ENCODE measurements around the gene KRTAP26-1. TPM values are rescaled to one million over a fixed set of nuclear protein-coding genes. Genes with fewer than 3 reads are reported as not detected.

The KRTAP26-1 gene
- polyA plus RNA-seq, 3 donors: not detected

DNA sequence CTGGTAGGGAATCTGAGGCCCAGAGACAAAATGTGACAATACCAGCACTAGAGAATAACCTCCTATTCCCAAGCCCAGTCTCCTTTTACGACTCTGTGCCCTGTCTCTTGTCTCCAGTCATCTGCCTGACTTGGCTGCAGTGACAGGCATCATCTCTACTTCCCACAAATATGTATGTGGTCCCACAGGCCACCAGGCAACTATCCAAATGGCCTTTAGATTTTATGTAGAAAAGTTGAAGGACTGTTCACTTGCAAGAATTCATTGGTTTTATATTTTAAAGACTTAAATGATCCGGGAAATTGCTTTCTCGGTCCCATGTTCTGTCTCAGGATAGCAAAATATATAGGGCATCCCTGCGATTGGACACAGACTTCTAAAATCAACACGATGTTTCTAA, 49.0 kb downstream of the KRTAP26-1 start:
- H3K9me3 Mint-ChIP-seq: peaks cover 0 to 4% (median 3%) of the 10 kb centered on the region in 7 donors
- Histone ChIP-seq H3K36me3 (replicated peaks in 1 of 2; ENCODE audit: control insufficient read depth in 1 of 2, insufficient read depth in 2 of 2, low read length in 2 of 2) (no peaks in the 10 kb centered on the region), H3K9me3 (replicated peaks in 1 of 2; ENCODE audit: control insufficient read depth in 1 of 2, insufficient read depth in 1 of 2, low read length in 2 of 2) (peaks cover 0 to 2% of the 10 kb centered on the region in 2 donors), H3K4me2 (replicated peaks; ENCODE audit: extremely low read depth, low read length, poor library complexity, severe bottlenecking) (no peak overlapping the region), H3K9ac (ENCODE audit: insufficient read depth, low read length, poor library complexity, severe bottlenecking) (no peak overlapping the region), H3K27ac (ENCODE audit: low read depth in 1 of 2, low read length in 2 of 2) (no peak overlapping the region), H3K79me2 (ENCODE audit: insufficient read depth, low read length) (no peaks in the 10 kb centered on the region), H3K4me3 (replicated peaks in 1 of 3; ENCODE audit: low read depth in 2 of 3, low read length in 3 of 3) (no peak overlapping the region), H3K4me1 (ENCODE audit: control insufficient read depth in 1 of 2, insufficient read depth in 2 of 2, low read length in 2 of 2) (no peaks in the 10 kb centered on the region), H3K27me3 (ENCODE audit: control insufficient read depth in 2 of 2, insufficient read depth in 2 of 2, low read length in 2 of 2) (no peaks in the 10 kb centered on the region), H2AFZ (ENCODE audit: insufficient read depth, low read depth, low read length, poor library complexity, severe bottlenecking) (no peak overlapping the region), H4K20me1 (ENCODE audit: insufficient read depth, low read length) (no peaks in the 10 kb centered on the region)
- 80% methylated on average over 1 of the region's 5 CpGs for WGBS (ENCODE audit: insufficient coverage)
- no peak overlapping the region for H3K4me3 Mint-ChIP-seq
- H3K4me1 Mint-ChIP-seq: no peaks in the 10 kb centered on the region
- no peaks in the 10 kb centered on the region for H3K36me3 Mint-ChIP-seq
- no peak overlapping the region for H3K27ac Mint-ChIP-seq
- intact Hi-C loops (cut with micrococcal nuclease): no loop called here
- H3K27me3 Mint-ChIP-seq (ENCODE audit: low read depth in 3 of 3): no peaks in the 10 kb centered on the region
- no peak for DNase-seq
- TF ChIP-seq, protein P1, sequence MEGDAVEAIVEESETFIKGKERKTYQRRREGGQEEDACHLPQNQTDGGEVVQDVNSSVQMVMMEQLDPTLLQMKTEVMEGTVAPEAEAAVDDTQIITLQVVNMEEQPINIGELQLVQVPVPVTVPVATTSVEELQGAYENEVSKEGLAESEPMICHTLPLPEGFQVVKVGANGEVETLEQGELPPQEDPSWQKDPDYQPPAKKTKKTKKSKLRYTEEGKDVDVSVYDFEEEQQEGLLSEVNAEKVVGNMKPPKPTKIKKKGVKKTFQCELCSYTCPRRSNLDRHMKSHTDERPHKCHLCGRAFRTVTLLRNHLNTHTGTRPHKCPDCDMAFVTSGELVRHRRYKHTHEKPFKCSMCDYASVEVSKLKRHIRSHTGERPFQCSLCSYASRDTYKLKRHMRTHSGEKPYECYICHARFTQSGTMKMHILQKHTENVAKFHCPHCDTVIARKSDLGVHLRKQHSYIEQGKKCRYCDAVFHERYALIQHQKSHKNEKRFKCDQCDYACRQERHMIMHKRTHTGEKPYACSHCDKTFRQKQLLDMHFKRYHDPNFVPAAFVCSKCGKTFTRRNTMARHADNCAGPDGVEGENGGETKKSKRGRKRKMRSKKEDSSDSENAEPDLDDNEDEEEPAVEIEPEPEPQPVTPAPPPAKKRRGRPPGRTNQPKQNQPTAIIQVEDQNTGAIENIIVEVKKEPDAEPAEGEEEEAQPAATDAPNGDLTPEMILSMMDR (IDR thresholded peaks at IDR 0.05): no peak

- DNase-seq: no peak
- intact Hi-C loops (cut with micrococcal nuclease): no loop called here
- H3K79me2 ChIP-seq (ENCODE audit: insufficient read depth, low read length): no peaks in the 10 kb centered on the region
- Mint-ChIP-seq H3K9me3 (peaks cover 0 to 8% (median 3%) of the 10 kb centered on the region in 7 donors), H3K27ac (no peak overlapping the region), H3K4me3 (no peak overlapping the region), H3K27me3 (ENCODE audit: low read depth in 3 of 3) (no peaks in the 10 kb centered on the region), H3K36me3 (no peaks in the 10 kb centered on the region), H3K4me1 (no peaks in the 10 kb centered on the region)
- no peak overlapping the region for H3K9ac ChIP-seq (ENCODE audit: insufficient read depth, low read length, poor library complexity, severe bottlenecking)
- no peaks in the 10 kb centered on the region for H3K36me3 ChIP-seq (replicated peaks in 1 of 2; ENCODE audit: control insufficient read depth in 1 of 2, insufficient read depth in 2 of 2, low read length in 2 of 2)
- 20% methylated on average over 1 of the region's 3 CpGs for WGBS (ENCODE audit: insufficient coverage)
- no peaks in the 10 kb centered on the region for H3K4me1 ChIP-seq (ENCODE audit: control insufficient read depth in 1 of 2, insufficient read depth in 2 of 2, low read length in 2 of 2)
- no peaks in the 10 kb centered on the region for H4K20me1 ChIP-seq (ENCODE audit: insufficient read depth, low read length)
- no peak overlapping the region for H3K4me3 ChIP-seq (replicated peaks in 1 of 3; ENCODE audit: low read depth in 2 of 3, low read length in 3 of 3)
- no peak overlapping the region for H2AFZ ChIP-seq (ENCODE audit: insufficient read depth, low read depth, low read length, poor library complexity, severe bottlenecking)
- TF ChIP-seq, protein P1 (IDR thresholded peaks at IDR 0.05): no peak
- no peak overlapping the region for H3K4me2 ChIP-seq (replicated peaks; ENCODE audit: extremely low read depth, low read length, poor library complexity, severe bottlenecking)
- H3K9me3 ChIP-seq (replicated peaks in 1 of 2; ENCODE audit: control insufficient read depth in 1 of 2, insufficient read depth in 1 of 2, low read length in 2 of 2): peaks cover 0 to 7% of the 10 kb centered on the region in 2 donors
- H3K27me3 ChIP-seq (ENCODE audit: control insufficient read depth in 2 of 2, insufficient read depth in 2 of 2, low read length in 2 of 2): no peaks in the 10 kb centered on the region
- H3K27ac ChIP-seq (ENCODE audit: low read depth in 1 of 2, low read length in 2 of 2): no peak overlapping the region
These were observed 50.1 kb downstream of the KRTAP26-1 start for GRCh38 chr21:30269803-30270530.

Small RNA genes lying within 50 kb of the gene (small RNA-seq; reads per million reads assigned to genes)
- not detected for gene KRTAP23-1 (ENCODE audit: insufficient read length, low read depth)

Other genes with a start within 250 kb of the KRTAP26-1 start
- gene CLDN17, start 153.5 kb downstream of the KRTAP26-1 start, polyA plus RNA-seq: not detected
- not detected for gene CLDN8, start 104.2 kb downstream of the KRTAP26-1 start, polyA plus RNA-seq
- not detected for gene KRTAP24-1, start 37.4 kb downstream of the KRTAP26-1 start, polyA plus RNA-seq
- gene KRTAP25-1, start 30.8 kb downstream of the KRTAP26-1 start, polyA plus RNA-seq: not detected
- not detected for gene KRTAP27-1, start 17.4 kb upstream of the KRTAP26-1 start, polyA plus RNA-seq
- not detected for gene KRTAP23-1, start 28.3 kb upstream of the KRTAP26-1 start, polyA plus RNA-seq
- gene KRTAP13-2, start 52.0 kb upstream of the KRTAP26-1 start, polyA plus RNA-seq: not detected
- not detected for gene KRTAP13-1, start 75.7 kb upstream of the KRTAP26-1 start, polyA plus RNA-seq
- not detected for gene KRTAP13-3, start 105.6 kb upstream of the KRTAP26-1 start, polyA plus RNA-seq
- not detected for gene KRTAP13-4, start 109.9 kb upstream of the KRTAP26-1 start, polyA plus RNA-seq
- not detected for gene KRTAP15-1, start 120.0 kb upstream of the KRTAP26-1 start, polyA plus RNA-seq
- not detected for gene KRTAP19-1, start 160.1 kb upstream of the KRTAP26-1 start, polyA plus RNA-seq
- not detected for gene KRTAP19-2, start 167.1 kb upstream of the KRTAP26-1 start, polyA plus RNA-seq
- not detected for gene KRTAP19-3, start 171.7 kb upstream of the KRTAP26-1 start, polyA plus RNA-seq
- gene KRTAP19-4, start 176.8 kb upstream of the KRTAP26-1 start, polyA plus RNA-seq: not detected
- gene KRTAP19-5, start 181.8 kb upstream of the KRTAP26-1 start, polyA plus RNA-seq: not detected
- not detected for gene KRTAP19-6, start 221.5 kb upstream of the KRTAP26-1 start, polyA plus RNA-seq
- gene KRTAP19-7, start 241.0 kb upstream of the KRTAP26-1 start, polyA plus RNA-seq: not detected

All from CD14-positive monocyte (primary cell).